ELR (cell line): ENCODE results near the gene TAS2R50.
A peak's percentile ranks its signal among the peaks of the same experiment; 100 is the strongest.

ENCODE experiments used
- DNase-seq: peaks from one replicate; pipeline ENCODE4 v3.0.0-alpha.2; 2015; ENCODE audit warnings: low read depth

Gene TAS2R50

DNA sequence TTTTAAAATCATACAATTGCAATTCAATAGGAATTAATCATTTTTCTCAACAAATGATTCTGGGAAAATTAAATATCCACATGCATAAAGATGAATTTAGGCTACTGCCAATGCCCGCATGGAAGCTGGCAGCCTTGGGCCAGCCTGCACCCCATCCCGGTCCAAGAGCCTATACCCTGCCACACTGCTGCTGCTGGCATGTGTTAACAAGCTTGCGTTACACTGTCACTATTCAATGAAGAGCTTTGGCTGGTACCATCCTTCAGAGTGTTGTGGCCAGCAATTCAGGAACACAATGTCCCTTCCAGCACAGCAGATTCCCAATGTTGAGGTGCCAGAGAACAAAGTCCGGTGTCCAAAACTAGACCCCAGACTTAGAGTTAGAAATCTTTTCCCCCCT is 34.1 kb downstream of the TAS2R50 start:
- no peak for DNase-seq

DNA sequence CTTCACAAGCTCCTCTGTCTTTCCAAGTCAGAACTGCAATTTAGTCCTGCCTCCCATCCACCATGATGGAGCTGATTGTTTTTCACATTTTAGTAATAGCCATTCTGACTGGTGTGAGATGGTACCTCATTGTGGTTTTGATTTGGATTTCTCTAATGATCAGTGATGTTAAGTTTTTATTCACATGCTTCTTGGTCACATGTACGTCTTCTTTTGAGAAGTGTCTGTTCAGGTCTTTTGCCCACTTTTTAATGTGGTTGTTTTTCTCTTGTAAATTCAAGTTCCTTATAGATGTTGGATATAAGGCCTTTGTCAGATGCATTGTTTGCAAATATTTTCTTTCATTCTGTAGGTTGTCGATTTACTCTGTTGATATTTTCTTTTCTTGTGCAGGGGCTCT is 43.5 kb downstream of the TAS2R50 start:
- DNase-seq: no peak

DNA sequence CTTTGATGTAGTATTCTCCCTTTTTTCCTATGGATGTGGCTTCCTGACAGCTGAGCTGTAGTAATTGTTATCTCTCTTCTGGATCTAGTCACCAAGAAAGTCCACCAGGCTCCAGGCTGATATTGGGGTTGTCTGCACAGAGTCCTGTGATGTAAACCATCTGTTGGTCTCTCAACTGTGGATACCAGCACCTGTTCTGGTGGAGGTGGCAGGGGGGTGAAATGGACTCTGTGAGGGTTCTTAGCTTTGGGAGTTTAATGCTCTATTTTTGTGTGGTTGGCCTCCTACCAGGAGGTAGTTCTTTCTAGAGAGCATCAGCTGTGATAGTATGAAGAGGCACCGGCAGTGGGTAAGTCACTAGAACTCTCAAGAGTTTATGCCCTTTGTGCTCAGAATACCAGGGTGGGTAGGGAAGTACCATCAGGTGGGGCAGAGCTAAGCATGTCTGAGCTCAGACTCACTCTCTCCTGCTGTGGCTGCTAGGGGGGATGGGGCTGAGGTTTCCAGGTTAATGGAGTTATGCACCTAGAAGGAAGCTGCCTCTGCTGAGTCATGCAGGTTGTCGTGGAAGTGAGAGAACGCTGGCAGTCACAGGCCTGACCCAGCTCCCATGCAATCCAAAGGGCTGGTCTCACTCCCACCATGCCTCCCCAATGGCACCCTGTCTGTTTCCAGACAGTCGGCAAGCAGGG is 44.6 kb downstream of the TAS2R50 start:
- peak; percentile 16 for DNase-seq

DNA sequence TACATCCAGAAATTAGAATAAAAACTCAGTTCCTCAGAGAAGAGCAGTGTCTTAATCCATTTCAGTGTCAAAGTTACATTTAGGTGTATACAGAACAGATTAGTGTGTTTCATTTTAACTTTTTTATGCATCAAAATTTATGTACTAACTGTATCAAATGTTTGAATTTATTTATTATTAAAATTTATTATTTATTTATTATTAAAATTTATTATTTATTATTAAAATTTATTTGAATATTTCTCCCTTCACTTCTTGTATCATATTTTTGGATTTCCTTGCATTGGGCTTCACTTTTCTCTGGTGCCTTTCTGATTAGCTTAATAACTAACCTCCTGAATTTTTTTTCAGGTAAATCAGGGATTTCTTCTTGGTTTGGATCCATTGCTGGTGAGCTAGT is 45.3 kb downstream of the TAS2R50 start:
- no peak for DNase-seq

DNA sequence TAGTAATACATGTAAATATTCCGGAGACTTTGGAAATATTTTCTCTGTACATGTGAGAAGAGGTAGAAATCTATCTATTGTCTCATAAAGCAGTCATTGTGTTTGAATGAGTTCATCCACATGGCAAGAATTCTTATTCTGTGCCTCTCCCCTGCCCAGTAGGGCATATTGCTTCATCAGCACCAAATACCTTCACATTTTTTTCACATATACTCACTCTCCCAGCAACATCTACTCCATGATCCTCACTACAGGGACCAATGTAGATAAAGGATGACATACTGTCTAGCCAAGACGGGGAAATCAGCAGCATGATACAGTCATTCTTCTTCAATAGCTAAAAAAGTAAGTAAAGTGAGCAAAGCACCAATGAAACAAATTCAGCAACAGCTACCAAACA is 46.3 kb downstream of the TAS2R50 start:
- peak; percentile 87 for DNase-seq

DNA sequence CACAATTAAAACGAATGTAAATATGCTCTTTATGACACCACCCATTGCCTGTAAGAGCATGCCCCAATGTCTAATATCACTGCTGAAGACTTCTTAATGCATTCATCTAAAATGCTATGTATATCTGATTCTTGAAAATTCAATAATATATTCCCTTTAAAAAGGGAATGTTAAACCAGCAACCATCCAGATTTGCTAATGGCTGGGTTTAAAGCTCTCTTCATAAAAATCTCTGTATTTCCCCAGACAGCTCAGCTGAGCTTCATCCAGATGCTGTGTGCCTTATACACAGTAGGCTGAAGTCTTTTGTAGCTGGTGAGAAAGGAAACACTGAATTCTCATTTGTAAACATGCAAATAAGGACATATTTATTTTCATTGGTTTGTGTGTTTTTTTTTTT is 47.5 kb downstream of the TAS2R50 start, which contains the start of gene TAS2R14:
TAS2R14 (minus strand) TSS at position 101 of the 400 bp plus-strand sequence; CDS start at position 45, 56 bp downstream.
- DNase-seq: no peak

DNA sequence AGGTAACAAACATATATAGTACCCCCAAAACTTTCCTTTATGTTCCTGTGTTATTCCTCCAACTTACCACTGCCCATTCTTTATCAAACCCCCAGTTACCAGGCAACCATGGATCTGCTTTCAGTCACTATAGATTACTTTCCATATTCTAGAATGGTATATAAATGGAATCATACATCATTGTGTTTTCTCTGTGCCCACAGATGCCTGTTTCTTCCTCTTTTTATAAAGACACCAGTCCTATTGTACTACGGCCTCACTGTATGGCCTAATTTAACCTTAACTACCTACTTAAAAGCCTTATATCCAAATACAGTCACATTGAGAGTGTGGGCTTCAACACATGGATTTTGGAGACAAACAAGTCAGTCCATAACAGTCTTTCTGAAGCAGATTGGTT is 50.2 kb downstream of the TAS2R50 start:
- DNase-seq: no peak
